ENCODE measurements around the gene AP4M1.

Gene AP4M1

DNA sequence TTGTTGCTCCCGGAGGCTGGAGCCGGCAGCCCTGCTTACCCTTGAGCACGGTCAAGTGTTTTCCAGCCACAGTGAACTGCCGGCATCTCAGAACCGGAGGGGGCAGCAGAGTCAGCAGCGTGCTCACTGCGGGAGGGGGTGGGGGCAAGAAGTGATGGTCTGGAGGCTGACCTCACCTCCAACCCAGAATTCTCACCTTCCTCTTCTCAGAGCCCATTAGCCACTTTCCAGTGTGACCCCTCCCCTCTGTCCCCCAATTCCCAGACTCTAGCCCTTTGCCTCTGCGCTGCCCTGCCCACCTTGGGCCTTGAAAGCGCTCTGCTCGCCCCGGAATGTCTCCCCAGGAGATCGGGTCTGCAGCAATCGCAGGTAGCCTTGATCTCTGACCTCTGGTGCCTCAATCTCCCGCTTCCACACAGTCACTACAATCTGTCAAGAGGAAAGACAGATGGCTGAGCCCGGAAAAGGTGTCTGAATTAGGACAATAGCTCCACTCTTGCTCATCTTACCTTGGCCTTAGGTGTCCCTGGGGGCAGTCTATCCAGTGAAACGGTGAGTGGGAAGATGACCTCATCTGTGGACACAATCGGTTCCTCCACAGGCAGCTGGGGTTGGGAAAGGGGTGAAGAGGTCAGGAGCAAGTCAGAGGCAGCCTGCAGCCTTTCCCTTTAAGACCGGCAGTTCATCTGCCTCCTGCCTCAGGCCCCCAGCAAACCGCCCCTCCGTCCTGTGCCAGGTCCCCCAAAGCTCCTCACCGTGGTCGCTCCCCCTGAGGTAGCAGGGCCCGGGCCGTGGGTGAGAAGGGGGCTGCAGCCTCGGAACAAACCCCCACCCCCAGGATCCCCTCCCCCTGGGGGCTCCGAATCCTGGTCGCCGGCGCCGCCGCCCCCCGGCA lies 56.1 kb downstream of the AP4M1 start:
- no peak for DNase-seq (ENCODE audit: low read depth in 1 of 2, low spot score in 1 of 2)

All from activated CD4-positive, alpha-beta T cell treated with anti-CD3 and anti-CD28 coated beads, Interleukin-2, amount 50 U/mL, for 24 hours (primary cell).